Testis (tissue), 3 donors: ENCODE measurements around the gene SSTR4. TPM values are rescaled to one million over a fixed set of nuclear protein-coding genes. Genes with fewer than 3 reads are reported as not detected.
A peak's percentile ranks its signal among the peaks of the same experiment; 100 is the strongest.

Experiments used
- DNase-seq: peaks from one replicate; pipeline ENCODE4 v3.0.0-alpha.2; 2019
- H3K27ac ChIP-seq, 2 donors: fragments of 200-600 bp; sonication (generic); one replicate each; pipeline ENCODE4 v1.5.1; 2019
- H3K27me3 ChIP-seq: fragments of 200-600 bp; sonication (generic); one replicate; pipeline ENCODE4 v1.5.1; 2019
- H3K36me3 ChIP-seq: fragments of 200-600 bp; sonication (generic); one replicate; pipeline ENCODE4 v1.5.1; 2017; ENCODE audit warnings: low read depth; ENCODE audit errors: missing control alignments
- H3K4me1 ChIP-seq: fragments of 200-600 bp; sonication (generic); one replicate; pipeline ENCODE4 v1.5.1; 2019
- H3K4me3 ChIP-seq, 2 donors: fragments of 200-600 bp; sonication (generic); one replicate each; pipeline ENCODE4 v1.5.1; 2017 to 2019
- H3K9me3 ChIP-seq: fragments of 200-600 bp; sonication (generic); one replicate; pipeline ENCODE4 v1.5.1; 2017
- CTCF ChIP-seq, 3 experiments: fragments of 450-650 bp in 2 of 3; fragments of 200-600 bp in 1 of 3; sonication (generic) in 1 of 3; IDR thresholded peaks; one replicate each; pipeline ENCODE4 v1.5.1; 2016 to 2019; ENCODE audit warnings: antibody characterized with exemption in 3 of 3, mild to moderate bottlenecking in 2 of 3, moderate library complexity in 1 of 3
- POLR2A ChIP-seq: fragments of 450-650 bp; IDR thresholded peaks from one replicate; pipeline ENCODE4 v1.6.1; 2017; ENCODE audit warnings: antibody characterized with exemption, mild to moderate bottlenecking, moderate library complexity
- WGBS, 2 donors: methylation state at CpG; one replicate each; pipeline ENCODE4 v1.1.5; 2018; 5-methylcytosine and 5-hydroxymethylcytosine counted together
- intact Hi-C: fragments of 100-400 bp; cut with DNase I; formaldehyde crosslinking; loops from one replicate; pipeline ENCODE4 v1.15.1; 2023; ENCODE audit warnings: low total_unique reads
- polyA plus RNA-seq: library from polyadenylated mRNA; stranded (reverse); fragments of 350-450 nt; fragmentation: Illumina TruSeq; extraction: RNeasy Lipid Tissue Mini Kit (QIAGEN cat#74804); gene quantifications from one replicate; pipeline ENCODE4 v1.2.3, GENCODE V29; 2014; ENCODE audit warnings: low read depth, low replicate concordance; ENCODE audit not compliant: insufficient read depth
- total RNA-seq, 2 donors: library from RNA; depleted of rRNA; stranded (reverse); fragments of >200 nt; gene quantifications; one replicate each; pipeline ENCODE4 v1.2.3, GENCODE V29; 2016

The SSTR4 gene
- total and polyA plus RNA-seq, 3 donors from 2014 or later: 0.55 TPM; not detected in 2

- peak within 1 kb of the TSS; percentile 33 to 56 for H3K4me3 ChIP-seq
- WGBS, 2 donors: 33 to 39% methylated on average over 10 to 28 of the region's 28 CpGs
- DNase-seq: peak; percentile 45
- intact Hi-C loops: no loop called here
- H3K36me3 ChIP-seq: no peaks in the 10 kb centered on the region
- H3K4me1 ChIP-seq: peaks cover 43% of the 10 kb centered on the region
- peak within 1 kb of the TSS; percentile 82 to 91 for H3K27ac ChIP-seq
- no peaks in the 10 kb centered on the region for H3K27me3 ChIP-seq
- H3K9me3 ChIP-seq: no peaks in the 10 kb centered on the region
- TF ChIP-seq POLR2A (no peak), CTCF (IDR thresholded peaks at IDR 0.05) (no peak)
Observed at GRCh38 chr20:23086056-23086566, 51.0 kb downstream of the SSTR4 start, which contains the start of gene CD93. Gene CD93 (minus strand): TSS chr20:23086324. CDS start chr20:23086192, 132 bp downstream.

GRCh38 chr20:23086931-23087411 is 51.9 kb downstream of the SSTR4 start:
- Histone ChIP-seq H3K27me3 (no peaks in the 10 kb centered on the region), H3K9me3 (no peaks in the 10 kb centered on the region), H3K36me3 (no peaks in the 10 kb centered on the region), H3K27ac (peak overlapping the region; percentile 82 to 91), H3K4me3 (peak overlapping the region in 1 of 2 donors; percentile 56), H3K4me1 (peaks cover 43% of the 10 kb centered on the region)
- TF ChIP-seq CTCF (IDR thresholded peaks at IDR 0.05): no peak
- 35 to 36% methylated on average over 14 of the region's 14 CpGs for WGBS, 2 donors
- intact Hi-C loops: no loop called here
- peak; percentile 36 for DNase-seq

GRCh38 chr20:23087587-23088251 is 52.6 kb downstream of the SSTR4 start:
- intact Hi-C loops: no loop called here
- H3K27me3 ChIP-seq: no peaks in the 10 kb centered on the region
- no peak overlapping the region for H3K4me3 ChIP-seq
- no peak for TF ChIP-seq POLR2A
- no peak for TF ChIP-seq CTCF (IDR thresholded peaks at IDR 0.05)
- H3K36me3 ChIP-seq: no peaks in the 10 kb centered on the region
- H3K9me3 ChIP-seq: no peaks in the 10 kb centered on the region
- H3K27ac ChIP-seq: peak overlapping the region; percentile 82 to 91
- H3K4me1 ChIP-seq: peaks cover 43% of the 10 kb centered on the region
- WGBS, 2 donors: 75 to 87% methylated on average over 8 to 9 of the region's 9 CpGs
- no peak for DNase-seq

Other genes starting within 250 kb of the SSTR4 start
- gene THBD, start 14.4 kb downstream of the SSTR4 start, total RNA-seq: 10 to 100 TPM; 22.4 to 65.0 TPM
- 11.0 TPM for gene THBD, start 14.4 kb downstream of the SSTR4 start, polyA plus RNA-seq
- gene CD93, start 51.0 kb downstream of the SSTR4 start, total RNA-seq: 10 to 100 TPM in 1 of 2 donors, 1 to 10 TPM in 1; 9.4 to 14.2 TPM
- 14.8 TPM for gene CD93, start 51.0 kb downstream of the SSTR4 start, polyA plus RNA-seq